Glutamatergic neuron (in vitro differentiated cells): ENCODE measurements around the gene C14orf180. TPM values are rescaled to one million over a fixed set of nuclear protein-coding genes. Genes with fewer than 3 reads are reported as not detected.

Experiments
- DNase-seq: peaks from one replicate; pipeline ENCODE4 v3.0.0; 2022
- H3K27ac Mint-ChIP-seq: one replicate; pipeline ENCODE4 v1.8.0; 2020; ENCODE audit warnings: mild to moderate bottlenecking, mixed read lengths, inconsistent platforms; ENCODE audit not compliant: unreplicated experiment
- H3K27me3 Mint-ChIP-seq: one replicate; pipeline ENCODE4 v1.8.0; 2020; ENCODE audit warnings: mild to moderate bottlenecking, moderate library complexity, mixed read lengths, inconsistent platforms; ENCODE audit not compliant: unreplicated experiment
- H3K36me3 Mint-ChIP-seq: one replicate; pipeline ENCODE4 v1.8.0; 2020; ENCODE audit warnings: mild to moderate bottlenecking, mixed read lengths, inconsistent platforms; ENCODE audit not compliant: unreplicated experiment
- H3K4me1 Mint-ChIP-seq: one replicate; pipeline ENCODE4 v1.8.0; 2020; ENCODE audit warnings: mild to moderate bottlenecking, low read depth, mixed read lengths, inconsistent platforms; ENCODE audit not compliant: unreplicated experiment
- H3K4me3 Mint-ChIP-seq: one replicate; pipeline ENCODE4 v1.8.0; 2020; ENCODE audit warnings: mild to moderate bottlenecking, mixed read lengths, inconsistent platforms; ENCODE audit not compliant: unreplicated experiment
- H3K9me3 Mint-ChIP-seq: one replicate; pipeline ENCODE4 v1.8.0; 2020; ENCODE audit warnings: mild to moderate bottlenecking, moderate library complexity, mixed read lengths, inconsistent platforms; ENCODE audit not compliant: unreplicated experiment
- CTCF ChIP-seq: fragments of 200-600 bp; sonication (generic); IDR thresholded peaks from one replicate; pipeline ENCODE4 v1.5.0; 2021; ENCODE audit not compliant: partially characterized antibody, unreplicated experiment
- total RNA-seq: library from RNA; stranded (reverse); fragmentation: NEBNext Ultra II Directional; extraction: Animal tissue kit (Norgen Biotek cat#: 25700); gene quantifications from one replicate; pipeline ENCODE4 v1.2.1, GENCODE V29; 2021; ENCODE audit not compliant: unreplicated experiment

C14orf180 gene
- total RNA-seq, 1 donor from 2014 or later: not detected

GRCh38 chr14:104582005-104582404 lies 2.4 kb downstream of the C14orf180 start:
- H3K4me1 Mint-ChIP-seq: peaks cover 13% of the 10 kb centered on the region
- no peak overlapping the region for H3K27ac Mint-ChIP-seq
- DNase-seq: no peak
- no peak overlapping the region for H3K4me3 Mint-ChIP-seq
- peaks cover 8% of the 10 kb centered on the region for H3K27me3 Mint-ChIP-seq
- H3K36me3 Mint-ChIP-seq: peaks cover 4% of the 10 kb centered on the region
- TF ChIP-seq CTCF: no peak
- H3K9me3 Mint-ChIP-seq: peaks cover 5% of the 10 kb centered on the region

- no peak for TF ChIP-seq CTCF
- Mint-ChIP-seq H3K36me3 (peaks cover 4% of the 10 kb centered on the region), H3K9me3 (peaks cover 5% of the 10 kb centered on the region), H3K4me1 (peaks cover 13% of the 10 kb centered on the region), H3K27ac (peak overlapping the region; percentile 62), H3K27me3 (peaks cover 8% of the 10 kb centered on the region), H3K4me3 (no peak overlapping the region)
- DNase-seq: no peak
Observed at GRCh38 chr14:104582662-104583061, 3.1 kb downstream of the C14orf180 start.

GRCh38 chr14:104583424-104584306 lies 4.1 kb downstream of the C14orf180 start:
- H3K27ac Mint-ChIP-seq: peak overlapping the region; percentile 88
- no peak for DNase-seq

GRCh38 chr14:104584557-104584956 lies 5.0 kb downstream of the C14orf180 start:
- Mint-ChIP-seq H3K4me3 (no peak overlapping the region), H3K27ac (no peak overlapping the region), H3K4me1 (peaks cover 11% of the 10 kb centered on the region)

More at GRCh38 chr14:104583424-104584306, 4.1 kb downstream of the C14orf180 start:
- Mint-ChIP-seq H3K36me3 (peaks cover 4% of the 10 kb centered on the region), H3K27me3 (peaks cover 8% of the 10 kb centered on the region), H3K4me1 (peaks cover 13% of the 10 kb centered on the region), H3K9me3 (peaks cover 5% of the 10 kb centered on the region), H3K4me3 (peak overlapping the region; percentile 74)
- TF ChIP-seq CTCF: no peak

More at GRCh38 chr14:104584557-104584956, 5.0 kb downstream of the C14orf180 start:
- H3K27me3 Mint-ChIP-seq: peaks cover 8% of the 10 kb centered on the region
- DNase-seq: no peak
- H3K36me3 Mint-ChIP-seq: peaks cover 4% of the 10 kb centered on the region
- no peak for TF ChIP-seq CTCF
- H3K9me3 Mint-ChIP-seq: peaks cover 5% of the 10 kb centered on the region
